Neural cell (in vitro differentiated cells): ENCODE results near the gene ATMIN.

Experiments used
- EZH2 ChIP-seq: fragments of 200-600, 300-800 bp; shearing (Covaris generic), sonication (generic); IDR thresholded peaks from 2 replicates; pipeline ENCODE4 v1.6.1; 2014; ENCODE audit warnings: antibody characterized with exemption, low read length, borderline replicate concordance, mild to moderate bottlenecking; ENCODE audit not compliant: insufficient read depth, poor library complexity, severe bottlenecking
- POLR2AphosphoS5 ChIP-seq: IDR thresholded peaks from 2 replicates; pipeline ENCODE4 v1.6.1; 2012
- TAF1 ChIP-seq: IDR thresholded peaks from 2 replicates; pipeline ENCODE4 v1.6.1; 2012; ENCODE audit warnings: low read depth
- TF ChIP-seq, protein P1 (sequence below): fragments of 450-650 bp; IDR thresholded peaks from 2 replicates; pipeline ENCODE4 v1.5.1; 2014; ENCODE audit warnings: antibody characterized with exemption, mild to moderate bottlenecking, moderate library complexity; ENCODE audit not compliant: poor library complexity, severe bottlenecking

DNA sequence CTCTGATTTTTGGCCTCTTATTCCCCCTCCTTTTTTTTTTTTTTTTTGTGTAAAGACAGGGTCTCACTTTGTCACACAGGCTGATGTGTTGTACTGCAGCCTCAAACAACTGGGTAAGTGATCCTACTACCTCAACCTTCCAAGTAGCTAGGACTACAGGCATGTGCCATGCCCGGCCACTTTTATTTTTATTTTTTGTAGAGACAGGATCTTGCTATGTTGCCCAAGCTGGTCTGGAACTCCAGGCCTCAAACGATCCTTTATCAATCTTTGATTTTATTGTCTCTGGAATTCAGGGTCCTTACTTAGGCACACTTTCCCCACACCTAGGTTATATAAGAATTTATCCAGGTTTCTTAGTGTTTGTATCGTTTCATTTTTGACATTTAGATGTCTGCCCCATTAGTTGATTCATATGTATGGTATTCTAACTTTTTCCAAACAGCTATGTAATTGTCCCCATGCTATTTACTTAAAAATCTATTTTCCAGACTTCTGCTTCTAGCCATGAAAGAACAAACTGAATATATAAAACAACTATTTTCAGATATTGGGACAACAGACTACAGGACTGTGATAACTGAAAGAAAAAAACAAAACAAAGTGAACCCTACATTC, 42.9 kb upstream of the ATMIN start:
- TF ChIP-seq EZH2 = no peak
- TF ChIP-seq, protein P1, sequence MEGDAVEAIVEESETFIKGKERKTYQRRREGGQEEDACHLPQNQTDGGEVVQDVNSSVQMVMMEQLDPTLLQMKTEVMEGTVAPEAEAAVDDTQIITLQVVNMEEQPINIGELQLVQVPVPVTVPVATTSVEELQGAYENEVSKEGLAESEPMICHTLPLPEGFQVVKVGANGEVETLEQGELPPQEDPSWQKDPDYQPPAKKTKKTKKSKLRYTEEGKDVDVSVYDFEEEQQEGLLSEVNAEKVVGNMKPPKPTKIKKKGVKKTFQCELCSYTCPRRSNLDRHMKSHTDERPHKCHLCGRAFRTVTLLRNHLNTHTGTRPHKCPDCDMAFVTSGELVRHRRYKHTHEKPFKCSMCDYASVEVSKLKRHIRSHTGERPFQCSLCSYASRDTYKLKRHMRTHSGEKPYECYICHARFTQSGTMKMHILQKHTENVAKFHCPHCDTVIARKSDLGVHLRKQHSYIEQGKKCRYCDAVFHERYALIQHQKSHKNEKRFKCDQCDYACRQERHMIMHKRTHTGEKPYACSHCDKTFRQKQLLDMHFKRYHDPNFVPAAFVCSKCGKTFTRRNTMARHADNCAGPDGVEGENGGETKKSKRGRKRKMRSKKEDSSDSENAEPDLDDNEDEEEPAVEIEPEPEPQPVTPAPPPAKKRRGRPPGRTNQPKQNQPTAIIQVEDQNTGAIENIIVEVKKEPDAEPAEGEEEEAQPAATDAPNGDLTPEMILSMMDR = no peak
- no peak for TF ChIP-seq TAF1
- no peak for TF ChIP-seq POLR2AphosphoS5
